Fibroblast of villous mesenchyme (primary cell): ENCODE data around the gene ANO3. TPM values are rescaled to one million over a fixed set of nuclear protein-coding genes. Genes with fewer than 3 reads are reported as not detected.
A peak's percentile ranks its signal among the peaks of the same experiment; 100 is the strongest.

Source experiments
- DNase-seq: peaks from one replicate; pipeline ENCODE4 v3.0.0-alpha.2; 2010; ENCODE audit warnings: low read depth
- H3K4me3 ChIP-seq: 2 replicates; pipeline ENCODE4 v1.5.1; 2011; ENCODE audit warnings: low read depth, mild to moderate bottlenecking, low read length
- total RNA-seq: library from RNA; depleted of rRNA; stranded (reverse); fragments of >200 nt; gene quantifications from 2 replicates; pipeline ENCODE4 v1.2.3, GENCODE V29; 2012
- TF ChIP-seq, protein P1 (sequence below): IDR thresholded peaks from 2 replicates; pipeline ENCODE4 v1.5.1; 2012; ENCODE audit warnings: low read depth, mild to moderate bottlenecking, low read length; ENCODE audit not compliant: insufficient read depth

Gene ANO3
- total RNA-seq, 1 donor = under 0.01 TPM

DNA sequence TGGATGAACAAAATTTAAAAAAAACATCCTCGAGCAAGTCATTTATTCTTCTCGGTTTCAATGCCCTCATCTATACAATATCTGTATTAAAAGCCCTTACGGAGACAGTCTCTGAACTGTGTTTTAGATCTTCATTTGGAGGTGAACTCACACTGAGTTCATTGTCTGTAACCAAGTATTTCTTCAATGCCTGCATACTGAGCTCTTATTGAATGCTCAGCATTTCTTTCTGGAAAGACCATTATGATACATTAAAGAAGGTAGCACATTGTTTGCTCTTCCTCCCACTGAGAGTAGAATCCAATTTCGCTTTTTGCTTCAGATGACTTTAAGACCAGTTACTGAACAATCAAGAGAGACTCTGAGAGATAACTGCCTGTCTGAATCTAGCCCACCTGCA is 1.7 kb upstream of the ANO3 start:
- H3K4me3 ChIP-seq = no peak overlapping the region
- no peak for DNase-seq
- TF ChIP-seq, protein P1, sequence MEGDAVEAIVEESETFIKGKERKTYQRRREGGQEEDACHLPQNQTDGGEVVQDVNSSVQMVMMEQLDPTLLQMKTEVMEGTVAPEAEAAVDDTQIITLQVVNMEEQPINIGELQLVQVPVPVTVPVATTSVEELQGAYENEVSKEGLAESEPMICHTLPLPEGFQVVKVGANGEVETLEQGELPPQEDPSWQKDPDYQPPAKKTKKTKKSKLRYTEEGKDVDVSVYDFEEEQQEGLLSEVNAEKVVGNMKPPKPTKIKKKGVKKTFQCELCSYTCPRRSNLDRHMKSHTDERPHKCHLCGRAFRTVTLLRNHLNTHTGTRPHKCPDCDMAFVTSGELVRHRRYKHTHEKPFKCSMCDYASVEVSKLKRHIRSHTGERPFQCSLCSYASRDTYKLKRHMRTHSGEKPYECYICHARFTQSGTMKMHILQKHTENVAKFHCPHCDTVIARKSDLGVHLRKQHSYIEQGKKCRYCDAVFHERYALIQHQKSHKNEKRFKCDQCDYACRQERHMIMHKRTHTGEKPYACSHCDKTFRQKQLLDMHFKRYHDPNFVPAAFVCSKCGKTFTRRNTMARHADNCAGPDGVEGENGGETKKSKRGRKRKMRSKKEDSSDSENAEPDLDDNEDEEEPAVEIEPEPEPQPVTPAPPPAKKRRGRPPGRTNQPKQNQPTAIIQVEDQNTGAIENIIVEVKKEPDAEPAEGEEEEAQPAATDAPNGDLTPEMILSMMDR = no peak

DNA sequence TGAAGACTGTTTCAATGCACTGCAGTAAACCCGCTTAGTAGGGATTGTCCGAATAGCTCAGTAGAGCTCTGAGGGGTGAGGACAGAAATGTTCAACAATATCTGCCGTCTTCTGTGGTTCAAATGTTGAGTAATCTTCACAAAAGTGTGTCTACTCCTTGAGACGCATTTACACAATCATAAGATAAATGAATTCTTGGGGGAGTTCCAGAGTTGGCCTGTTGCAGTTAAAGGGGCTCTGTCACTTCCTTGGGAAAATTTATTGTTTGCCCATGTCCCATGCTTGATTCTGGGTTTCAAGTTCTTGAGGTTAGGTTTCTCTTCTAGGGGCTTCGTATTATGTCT is 614 bp downstream of the ANO3 start:
- TF ChIP-seq, protein P1 = no peak

DNA sequence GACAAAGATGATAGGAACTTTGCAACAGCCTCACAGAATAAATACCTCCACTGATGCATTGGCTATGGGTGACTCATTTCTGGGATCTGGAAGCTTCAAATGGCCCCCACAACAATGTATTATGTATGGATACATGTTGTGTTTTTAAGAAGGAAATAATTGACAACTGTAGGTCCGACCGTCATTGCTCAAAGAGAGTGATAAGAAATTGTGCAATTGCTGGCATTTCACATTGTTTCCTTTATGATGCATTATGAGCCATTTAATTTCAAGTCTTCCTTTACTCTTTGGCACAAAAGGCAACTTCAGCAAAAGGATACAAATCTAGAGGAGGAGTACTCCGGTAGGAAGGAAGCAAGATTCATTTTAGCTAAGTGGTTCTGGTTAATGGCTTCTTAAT is 2.0 kb downstream of the ANO3 start:
- no peak for DNase-seq
- TF ChIP-seq, protein P1 = no peak
- no peak overlapping the region for H3K4me3 ChIP-seq

More for the DNA sequence above, 614 bp downstream of the ANO3 start:
- H3K4me3 ChIP-seq = no peak overlapping the region
- DNase-seq = no peak

DNA sequence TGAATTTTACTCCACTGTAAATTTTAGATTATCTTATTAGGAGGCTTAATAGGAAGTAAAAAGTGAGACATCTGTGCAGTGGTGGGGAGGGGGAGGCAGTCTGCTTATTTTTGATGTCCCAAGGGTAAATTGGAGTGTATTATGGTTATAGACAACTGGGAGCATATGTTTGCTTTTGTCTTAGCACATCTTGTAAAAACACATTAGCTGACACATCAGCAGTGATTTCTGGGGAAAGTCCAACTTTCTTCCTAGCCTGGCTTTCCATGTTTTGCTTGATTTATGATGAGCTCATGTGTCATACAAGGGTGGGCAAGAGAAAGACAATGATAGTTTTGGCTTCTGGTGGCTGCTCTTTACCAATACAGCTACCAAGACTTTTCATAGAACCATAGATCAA is 4.0 kb downstream of the ANO3 start:
- no peak for DNase-seq
- TF ChIP-seq, protein P1 = no peak
- no peak overlapping the region for H3K4me3 ChIP-seq

DNA sequence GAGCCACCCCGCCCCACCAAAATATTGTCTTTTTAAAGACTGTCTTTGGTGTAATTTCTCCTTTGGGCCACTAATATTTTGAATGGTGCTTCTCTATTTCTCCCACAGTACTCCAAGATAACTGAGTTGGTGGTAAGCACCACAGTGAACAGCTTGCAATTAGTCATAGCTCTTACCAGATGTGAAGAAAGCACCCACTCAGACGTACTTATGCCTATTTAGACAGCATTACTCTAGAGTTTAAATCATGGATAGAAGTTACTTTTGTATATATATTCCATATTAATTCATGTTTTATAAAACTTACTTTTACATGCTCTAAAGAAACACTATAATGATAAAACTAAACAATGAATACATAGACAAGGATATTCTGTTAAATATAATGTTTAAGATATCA is 12.7 kb downstream of the ANO3 start:
- TF ChIP-seq, protein P1 = no peak
- no peak for DNase-seq
- H3K4me3 ChIP-seq = no peak overlapping the region

DNA sequence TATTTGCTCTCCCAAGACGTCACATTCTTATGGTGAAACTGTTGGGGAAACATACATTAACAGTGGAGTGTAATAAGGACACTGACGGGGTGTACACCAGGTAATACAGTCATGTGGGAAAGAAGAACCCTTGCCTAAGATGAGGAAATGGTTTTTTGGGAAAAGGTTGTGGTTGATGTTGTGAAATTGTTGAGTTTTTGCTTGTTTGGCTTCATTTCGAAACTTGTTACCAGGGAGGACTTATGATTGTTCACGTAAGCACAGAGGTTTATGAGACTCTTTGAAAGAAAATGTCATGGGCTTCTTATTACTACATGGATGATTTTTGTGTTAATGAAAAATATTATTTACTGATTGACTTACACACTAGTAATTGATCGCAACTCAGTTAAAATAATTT is 16.8 kb downstream of the ANO3 start:
- peak; percentile 3 for DNase-seq
- TF ChIP-seq, protein P1 = no peak

DNA sequence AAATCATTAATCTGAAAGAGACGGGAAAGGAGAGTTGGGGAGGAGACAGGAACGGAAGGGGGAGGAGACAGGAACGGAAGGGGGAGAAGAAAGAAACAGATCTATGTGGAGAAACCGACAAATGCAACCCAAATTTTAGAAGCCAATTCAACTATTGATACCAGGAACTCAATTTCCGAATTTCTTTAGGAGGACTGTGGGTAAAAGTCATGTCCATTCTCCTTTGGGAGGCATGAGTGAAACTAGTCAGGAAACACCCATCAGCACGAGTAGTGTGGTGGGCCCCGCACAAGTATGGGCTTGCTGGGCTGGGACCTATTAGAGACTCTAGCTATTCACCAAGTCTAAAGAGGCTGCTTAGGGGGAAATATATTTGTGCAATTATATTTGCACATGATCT is 18.1 kb downstream of the ANO3 start:
- no peak overlapping the region for H3K4me3 ChIP-seq
- TF ChIP-seq, protein P1 = no peak
- no peak for DNase-seq

More for the DNA sequence above, 16.8 kb downstream of the ANO3 start:
- no peak overlapping the region for H3K4me3 ChIP-seq
